Medulla oblongata (tissue), 1 donor: ENCODE data around the gene CYP2W1.

Experiments
- DNase-seq: peaks from one replicate; pipeline ENCODE4 v3.0.0-alpha.2; 2015; ENCODE audit errors: extremely low spot score

The CYP2W1 gene

GRCh38 chr7:1015196-1016121 lies 32.5 kb downstream of the CYP2W1 start:
- DNase-seq = no peak

DNA sequence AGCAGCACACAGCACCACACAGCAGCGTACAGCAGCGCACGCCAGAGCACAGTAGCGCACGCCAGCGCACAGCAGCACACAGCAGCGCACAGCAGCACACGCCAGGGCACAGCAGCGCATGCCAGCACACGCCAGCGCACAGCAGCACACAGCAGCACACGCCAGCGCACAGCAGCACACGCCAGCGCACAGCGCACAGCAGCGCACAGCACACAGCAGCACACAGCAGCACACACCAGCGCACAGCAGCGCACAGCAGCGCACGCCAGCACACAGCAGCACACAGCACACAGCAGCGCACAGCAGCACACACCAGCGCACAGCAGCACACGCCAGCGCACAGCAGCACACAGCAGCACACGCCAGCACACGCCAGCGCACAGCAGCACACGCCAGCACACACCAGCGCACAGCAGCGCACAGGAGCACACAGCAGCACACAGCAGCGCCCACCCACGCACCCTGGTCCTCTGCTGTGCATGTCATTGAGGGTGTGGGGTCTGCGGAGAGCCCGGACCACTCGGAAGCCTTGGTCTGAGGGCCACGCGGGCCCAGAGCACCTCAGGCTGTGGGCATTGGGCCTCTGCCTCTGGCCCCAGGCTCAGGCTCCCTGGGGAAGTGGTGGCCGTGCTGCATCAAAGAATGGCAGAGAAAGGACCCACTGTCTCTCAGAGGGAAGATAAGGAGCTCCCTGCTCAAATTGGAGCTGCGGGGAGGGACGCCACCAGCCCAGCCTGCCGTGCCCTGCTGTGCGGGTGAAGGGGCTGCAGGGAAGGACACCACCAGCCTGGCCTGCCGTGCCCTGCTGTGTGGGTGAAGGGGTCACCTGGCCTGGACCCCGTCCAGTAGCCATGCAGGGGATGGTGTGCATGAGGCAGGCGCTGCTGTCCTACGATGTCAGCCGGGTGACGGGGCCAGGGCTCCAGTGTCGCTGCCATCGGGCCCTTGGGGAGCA lies 33.9 kb downstream of the CYP2W1 start:
- no peak for DNase-seq

DNA sequence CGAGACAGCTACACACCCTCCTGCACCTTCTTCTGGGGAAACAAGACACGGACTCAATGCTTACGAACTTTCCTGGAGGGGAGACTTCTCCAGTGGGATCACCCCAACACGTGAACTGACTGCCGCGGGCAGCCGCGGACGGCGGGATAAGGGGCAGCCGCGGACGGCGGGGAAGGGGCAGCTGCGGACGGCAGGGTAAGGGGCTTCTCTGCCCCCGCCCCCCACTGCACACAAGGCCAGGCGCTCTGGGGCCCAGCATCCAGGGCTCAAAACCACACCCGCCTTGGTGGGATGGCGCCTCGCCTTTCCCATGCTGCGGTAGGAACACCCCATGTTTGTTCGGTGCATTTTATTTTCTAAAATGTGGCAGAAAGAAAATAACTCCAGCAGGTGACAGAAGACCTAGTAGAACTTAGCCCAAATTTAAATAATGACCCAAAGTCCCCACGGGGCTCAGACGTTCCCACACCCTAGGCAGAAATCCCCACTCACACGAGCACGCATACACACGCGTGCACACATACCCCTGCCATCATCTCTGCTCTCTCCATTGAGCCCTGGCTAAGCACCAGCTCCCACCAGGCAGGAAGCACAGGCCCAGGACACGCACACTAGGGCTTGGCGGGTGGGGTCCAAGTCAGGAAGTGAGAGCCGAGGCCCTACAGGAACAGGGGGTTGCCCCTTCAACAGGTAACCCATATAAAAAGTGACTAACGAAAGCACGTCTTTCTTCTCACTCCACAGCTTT lies 34.8 kb downstream of the CYP2W1 start:
- no peak for DNase-seq

DNA sequence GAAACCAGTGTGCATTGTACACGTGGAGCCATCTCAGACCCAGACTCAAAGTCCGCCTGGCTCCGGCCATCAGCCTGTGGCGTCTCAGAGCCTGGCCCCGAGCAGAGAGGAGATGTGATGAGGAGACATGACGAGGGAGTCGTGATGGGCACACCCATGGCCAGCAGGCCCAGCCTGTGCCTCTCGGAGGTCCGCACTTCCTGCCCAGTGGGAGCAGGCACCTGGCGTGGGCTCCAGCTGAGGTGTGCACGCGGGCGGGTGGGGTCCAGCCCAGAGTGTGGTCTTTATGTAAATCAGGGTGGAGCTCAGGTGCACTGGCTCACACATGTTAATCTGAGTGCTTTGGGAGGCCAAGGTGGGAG lies 35.3 kb downstream of the CYP2W1 start:
- no peak for DNase-seq

- DNase-seq = no peak
Measured at GRCh38 chr7:1019255-1019785, 36.3 kb downstream of the CYP2W1 start.

DNA sequence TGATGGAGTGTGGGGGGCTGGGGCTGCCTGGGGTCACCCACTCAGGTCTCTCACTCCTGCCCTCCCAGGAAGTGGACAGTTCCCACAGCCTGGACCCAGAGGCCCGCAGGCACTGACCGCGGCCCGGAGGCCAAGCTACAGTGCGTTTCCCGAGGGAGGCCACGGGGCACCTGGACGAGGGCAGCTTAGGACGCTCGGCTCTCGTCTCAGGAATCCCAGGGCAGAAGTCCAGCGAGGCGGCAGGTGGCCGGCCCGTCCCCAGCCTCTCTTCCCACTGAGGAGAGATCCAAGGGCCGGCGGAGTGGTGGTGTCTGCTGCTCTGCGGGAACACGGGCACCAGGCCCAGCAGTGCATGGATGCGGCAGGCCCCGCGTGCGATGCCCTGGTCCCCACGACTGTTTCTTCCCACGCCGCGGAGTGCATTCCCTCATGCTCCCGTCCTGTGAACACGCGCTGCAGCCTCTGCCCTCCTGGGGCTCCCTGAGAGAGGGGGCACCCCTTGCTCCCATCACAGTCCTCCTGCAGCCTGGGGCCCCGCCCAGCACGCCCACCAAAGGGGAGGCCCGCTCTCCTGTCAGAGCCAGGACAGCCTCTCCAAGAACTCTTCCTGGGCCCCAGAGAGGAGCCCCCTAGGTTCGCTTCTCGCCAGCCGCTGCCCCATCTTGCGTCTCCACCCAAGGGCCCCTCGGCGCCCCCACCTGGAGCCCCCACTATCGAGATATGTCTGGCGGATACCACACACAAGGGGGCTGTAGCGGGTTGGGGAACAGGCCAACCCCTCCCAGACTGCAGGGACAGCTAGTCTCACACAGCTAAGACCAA lies 37.0 kb downstream of the CYP2W1 start:
- no peak for DNase-seq

DNA sequence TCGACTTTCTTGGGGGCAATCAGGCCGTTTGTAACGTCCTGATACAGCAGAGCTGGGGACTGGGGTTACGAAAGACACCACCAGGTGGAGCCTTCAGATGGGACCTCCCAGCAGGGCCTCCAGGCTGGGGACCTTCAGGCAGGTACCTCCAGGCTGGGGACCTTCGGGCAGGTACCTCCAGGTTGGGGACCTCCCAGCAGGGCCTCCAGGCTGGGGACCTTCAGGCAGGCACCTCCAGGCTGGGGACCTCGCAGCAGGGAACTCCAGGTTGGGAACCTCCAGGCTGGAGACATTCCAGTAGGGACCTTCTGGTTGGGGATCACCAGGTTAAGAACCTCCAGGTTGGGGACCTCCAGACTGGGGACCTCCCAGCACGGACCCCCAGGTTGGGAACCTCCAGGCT lies 37.9 kb downstream of the CYP2W1 start:
- no peak for DNase-seq

DNA sequence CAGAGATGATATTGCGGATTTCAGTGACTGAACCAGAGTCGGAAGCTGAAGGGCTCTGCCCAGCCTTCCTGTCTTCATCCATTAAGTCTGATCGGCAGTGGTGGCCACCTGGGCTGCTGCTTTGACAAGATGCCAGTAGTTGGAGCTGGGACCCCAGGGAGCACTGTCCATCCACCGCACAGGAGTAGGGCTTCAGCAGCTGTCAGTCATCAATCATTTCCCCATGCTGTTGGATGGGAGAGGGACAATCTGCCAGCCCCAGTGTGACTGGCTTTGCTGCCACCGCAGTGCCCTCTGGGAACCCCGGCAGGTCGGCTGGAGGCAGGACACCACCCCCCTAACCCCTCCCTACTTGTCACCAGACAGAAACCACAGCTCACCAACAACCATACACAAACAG lies 38.4 kb downstream of the CYP2W1 start:
- no peak for DNase-seq

GRCh38 chr7:1021931-1022330 lies 39.0 kb downstream of the CYP2W1 start:
- no peak for DNase-seq

DNA sequence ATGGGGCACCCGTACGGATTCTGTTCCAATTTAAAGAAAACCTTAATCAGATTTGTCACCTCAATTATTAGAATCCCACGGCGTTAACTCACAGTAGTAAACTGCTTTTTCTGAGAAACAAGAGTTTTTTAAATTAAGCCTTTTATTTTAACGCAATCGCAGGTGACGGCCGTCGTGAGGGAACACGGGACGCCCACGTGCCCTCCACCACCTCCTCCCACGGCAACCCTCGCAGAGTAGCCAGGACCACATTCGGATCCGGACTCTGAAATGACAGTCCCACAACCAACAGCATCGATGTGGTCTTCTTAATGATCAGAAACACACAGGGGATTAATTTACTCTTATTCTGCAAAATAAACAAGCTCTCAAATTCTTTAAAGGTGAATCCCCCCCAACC lies 39.4 kb downstream of the CYP2W1 start:
- DNase-seq = no peak

DNA sequence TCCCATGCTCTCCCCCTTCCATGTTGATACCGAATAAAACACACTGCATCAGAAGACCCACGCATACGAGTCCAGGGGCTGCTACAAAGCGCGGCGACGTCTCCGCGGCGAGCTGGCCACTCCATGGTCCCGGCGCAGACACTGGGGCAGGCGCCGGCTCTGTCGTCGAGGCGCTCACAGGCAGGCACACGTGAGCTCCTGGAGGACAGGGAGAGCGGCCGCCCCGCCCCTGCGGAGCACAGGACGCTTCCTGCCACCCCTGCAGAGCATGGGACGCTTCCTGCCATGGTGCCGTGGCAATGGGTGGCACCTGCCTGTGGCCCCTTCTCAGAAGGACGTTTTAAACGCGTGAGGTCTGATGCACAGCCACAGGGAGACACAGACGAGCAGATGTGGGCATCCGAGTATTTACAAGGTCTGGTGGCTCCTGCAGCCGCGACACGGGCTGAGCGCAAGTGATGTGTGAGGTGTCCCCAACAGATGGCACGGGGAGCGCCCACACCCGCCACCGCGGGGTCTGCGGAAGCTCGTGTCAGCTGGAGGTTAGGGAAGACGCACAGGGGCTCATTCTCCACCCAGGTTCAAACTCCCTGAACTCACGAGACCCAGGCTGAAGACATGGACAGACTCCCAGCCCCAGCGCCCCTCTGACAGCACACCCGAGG lies 40.0 kb downstream of the CYP2W1 start:
- no peak for DNase-seq

DNA sequence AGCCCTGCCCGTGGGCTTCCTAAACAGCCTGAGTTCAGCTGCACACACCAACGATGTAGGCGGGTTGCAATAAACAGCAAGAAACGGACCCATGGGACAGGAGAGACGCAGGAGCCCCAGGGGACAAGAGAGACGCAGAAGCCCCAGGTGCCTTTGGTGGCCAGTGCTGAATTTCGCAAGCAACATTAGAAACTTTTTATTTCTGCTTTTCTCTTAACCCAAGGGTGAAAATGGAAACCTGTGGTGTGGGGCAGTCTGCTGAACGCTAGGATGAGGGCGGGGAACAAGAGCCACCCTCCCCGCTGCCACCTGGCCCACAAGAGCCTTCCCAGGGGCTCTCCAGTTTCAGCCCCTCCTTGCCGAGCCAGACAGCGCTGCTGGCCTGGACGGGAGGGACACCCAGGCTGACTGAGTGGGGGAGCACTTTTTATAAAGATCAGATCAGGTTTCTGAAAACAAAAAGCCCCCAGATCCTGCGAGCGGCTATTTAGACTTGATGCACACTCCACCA lies 41.4 kb downstream of the CYP2W1 start:
- no peak for DNase-seq

GRCh38 chr7:1024876-1025742 lies 42.1 kb downstream of the CYP2W1 start:
- DNase-seq = no peak

GRCh38 chr7:1025743-1026581 lies 43.0 kb downstream of the CYP2W1 start:
- DNase-seq = no peak

GRCh38 chr7:1026721-1027161 lies 43.8 kb downstream of the CYP2W1 start:
- no peak for DNase-seq

DNA sequence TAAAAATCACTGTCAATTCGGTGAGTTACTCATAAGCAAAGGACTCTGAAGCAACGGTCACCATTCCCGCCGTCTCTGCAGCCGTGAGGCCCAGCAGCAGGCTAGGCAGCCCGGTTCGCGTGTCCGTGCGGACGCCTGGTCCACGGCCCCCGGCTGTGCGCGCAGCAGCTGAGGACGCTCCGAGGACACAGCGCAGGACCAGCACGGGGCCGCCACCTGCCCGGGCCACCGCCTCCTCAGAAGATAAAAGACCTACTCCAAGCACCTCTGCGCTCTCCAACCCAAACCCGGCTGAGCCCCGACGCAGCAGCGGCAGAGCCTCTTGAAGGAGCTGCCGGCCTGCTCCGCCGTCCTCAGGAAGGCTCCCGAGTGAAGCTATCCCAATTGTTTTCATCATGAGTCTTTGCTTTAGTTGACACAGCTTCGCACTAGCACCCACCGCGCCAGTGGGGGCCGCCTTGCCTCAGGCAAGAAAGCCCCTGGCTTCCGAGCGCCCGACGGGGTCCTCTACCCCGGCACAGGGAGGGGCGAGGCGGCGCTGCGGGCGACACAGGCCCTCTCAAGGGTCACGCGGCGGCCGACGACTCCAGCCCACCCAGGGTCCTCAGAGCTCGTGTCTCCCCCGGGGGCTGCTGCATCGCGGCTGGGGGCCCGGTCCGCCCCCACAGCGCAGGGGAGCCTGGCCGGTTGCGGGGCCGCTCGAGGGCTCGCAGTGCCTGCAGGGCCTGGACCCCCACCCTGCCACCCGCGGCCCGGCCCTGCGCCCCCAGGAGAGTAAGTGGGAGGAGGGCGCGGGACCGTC lies 44.5 kb downstream of the CYP2W1 start:
- DNase-seq = peak; percentile 29
